Ishikawa (cell line): Measurements from ENCODE around the gene SRL.

Experiments used
- CEBPB ChIP-seq: IDR thresholded peaks from 2 replicates; pipeline ENCODE4 v1.6.1; 2012
- CREB1 ChIP-seq: IDR thresholded peaks from 2 replicates; pipeline ENCODE4 v1.6.1; 2012; ENCODE audit warnings: low read depth
- EGR1 ChIP-seq: IDR thresholded peaks from 2 replicates; pipeline ENCODE4 v1.6.1; 2012
- EP300 ChIP-seq: IDR thresholded peaks from 2 replicates; pipeline ENCODE4 v1.6.1; 2012; ENCODE audit warnings: borderline replicate concordance
- FOXM1 ChIP-seq: IDR thresholded peaks from 2 replicates; pipeline ENCODE4 v1.6.1; 2012; ENCODE audit warnings: low read depth, borderline replicate concordance
- MAX ChIP-seq: IDR thresholded peaks from 2 replicates; pipeline ENCODE4 v1.6.1; 2012
- NFIC ChIP-seq: IDR thresholded peaks from 2 replicates; pipeline ENCODE4 v1.6.1; 2012
- RAD21 ChIP-seq: IDR thresholded peaks from 2 replicates; pipeline ENCODE4 v1.6.1; 2012; ENCODE audit warnings: low read depth
- TAF1 ChIP-seq: IDR thresholded peaks from 2 replicates; pipeline ENCODE4 v1.6.1; 2012; ENCODE audit warnings: low read depth, mild to moderate bottlenecking
- TCF12 ChIP-seq: IDR thresholded peaks from 2 replicates; pipeline ENCODE4 v1.6.1; 2012; ENCODE audit warnings: low read depth
- TEAD4 ChIP-seq: IDR thresholded peaks from 2 replicates; pipeline ENCODE4 v1.6.1; 2012
- YY1 ChIP-seq: IDR thresholded peaks from 2 replicates; pipeline ENCODE4 v1.6.1; 2012; ENCODE audit warnings: low read depth
- ZBTB7A ChIP-seq: IDR thresholded peaks from 2 replicates; pipeline ENCODE4 v1.6.1; 2012; ENCODE audit warnings: low read depth
- TF ChIP-seq, protein P1 (sequence below): IDR thresholded peaks from 2 replicates; pipeline ENCODE4 v1.6.1; 2012; ENCODE audit warnings: low read depth, mild to moderate bottlenecking
- TF ChIP-seq, protein P2 (sequence below): IDR thresholded peaks from 2 replicates; pipeline ENCODE4 v1.6.1; 2012

The SRL gene

DNA sequence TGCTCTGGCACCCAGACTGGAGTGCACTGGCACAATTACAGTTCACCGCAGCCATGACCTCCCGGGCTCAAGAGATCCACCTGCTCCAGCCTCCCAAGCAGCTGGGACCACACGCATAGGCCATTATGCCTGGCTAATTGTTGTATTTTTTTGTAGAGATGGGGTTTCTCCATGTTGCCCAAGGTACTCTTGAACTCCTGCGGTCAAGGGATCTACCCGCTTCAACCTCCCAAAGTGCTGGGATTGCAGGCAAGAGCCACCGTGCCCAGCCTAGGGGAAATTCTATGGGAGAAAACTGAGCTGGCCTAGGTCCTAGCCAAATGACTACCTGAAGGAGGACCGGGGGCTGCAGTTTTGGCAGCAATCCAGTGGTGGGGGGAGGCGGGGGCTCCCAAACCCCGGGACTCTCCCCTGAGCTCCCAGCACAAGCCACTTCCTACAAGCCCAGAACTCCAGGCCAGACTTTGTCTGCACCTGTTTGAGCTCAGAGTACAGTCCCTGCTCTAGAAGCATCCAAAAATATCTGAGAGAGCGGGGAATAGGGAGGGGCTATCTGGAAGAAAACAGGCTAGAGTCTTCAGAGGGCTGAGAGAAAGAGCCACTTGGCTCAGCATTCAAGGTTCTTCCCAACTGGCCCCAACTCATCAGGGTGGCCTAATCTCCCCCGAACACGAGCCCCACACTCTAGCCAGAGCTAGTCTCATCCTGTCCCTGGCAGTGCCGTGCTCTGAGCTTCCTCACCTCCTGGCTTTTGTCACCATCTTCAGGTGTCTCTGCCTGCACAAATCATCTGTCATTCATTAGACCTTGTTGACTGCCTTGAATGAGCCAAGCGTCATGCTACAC lies 9.1 kb downstream of the SRL start:
- TF ChIP-seq TEAD4, result no peak
- no peak for TF ChIP-seq NFIC
- no peak for TF ChIP-seq TAF1
- TF ChIP-seq TCF12, result no peak
- TF ChIP-seq CEBPB, result no peak
- no peak for TF ChIP-seq RAD21
- no peak for TF ChIP-seq EGR1
- no peak for TF ChIP-seq EP300
- TF ChIP-seq, protein P1, sequence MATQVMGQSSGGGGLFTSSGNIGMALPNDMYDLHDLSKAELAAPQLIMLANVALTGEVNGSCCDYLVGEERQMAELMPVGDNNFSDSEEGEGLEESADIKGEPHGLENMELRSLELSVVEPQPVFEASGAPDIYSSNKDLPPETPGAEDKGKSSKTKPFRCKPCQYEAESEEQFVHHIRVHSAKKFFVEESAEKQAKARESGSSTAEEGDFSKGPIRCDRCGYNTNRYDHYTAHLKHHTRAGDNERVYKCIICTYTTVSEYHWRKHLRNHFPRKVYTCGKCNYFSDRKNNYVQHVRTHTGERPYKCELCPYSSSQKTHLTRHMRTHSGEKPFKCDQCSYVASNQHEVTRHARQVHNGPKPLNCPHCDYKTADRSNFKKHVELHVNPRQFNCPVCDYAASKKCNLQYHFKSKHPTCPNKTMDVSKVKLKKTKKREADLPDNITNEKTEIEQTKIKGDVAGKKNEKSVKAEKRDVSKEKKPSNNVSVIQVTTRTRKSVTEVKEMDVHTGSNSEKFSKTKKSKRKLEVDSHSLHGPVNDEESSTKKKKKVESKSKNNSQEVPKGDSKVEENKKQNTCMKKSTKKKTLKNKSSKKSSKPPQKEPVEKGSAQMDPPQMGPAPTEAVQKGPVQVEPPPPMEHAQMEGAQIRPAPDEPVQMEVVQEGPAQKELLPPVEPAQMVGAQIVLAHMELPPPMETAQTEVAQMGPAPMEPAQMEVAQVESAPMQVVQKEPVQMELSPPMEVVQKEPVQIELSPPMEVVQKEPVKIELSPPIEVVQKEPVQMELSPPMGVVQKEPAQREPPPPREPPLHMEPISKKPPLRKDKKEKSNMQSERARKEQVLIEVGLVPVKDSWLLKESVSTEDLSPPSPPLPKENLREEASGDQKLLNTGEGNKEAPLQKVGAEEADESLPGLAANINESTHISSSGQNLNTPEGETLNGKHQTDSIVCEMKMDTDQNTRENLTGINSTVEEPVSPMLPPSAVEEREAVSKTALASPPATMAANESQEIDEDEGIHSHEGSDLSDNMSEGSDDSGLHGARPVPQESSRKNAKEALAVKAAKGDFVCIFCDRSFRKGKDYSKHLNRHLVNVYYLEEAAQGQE, result no peak

- TF ChIP-seq RAD21, result no peak
- TF ChIP-seq FOXM1, result no peak
- TF ChIP-seq, protein P1, result no peak
- no peak for TF ChIP-seq CREB1
- no peak for TF ChIP-seq YY1
- TF ChIP-seq MAX, result no peak
- TF ChIP-seq EGR1, result no peak
- TF ChIP-seq TAF1, result no peak
- TF ChIP-seq NFIC, result no peak
- TF ChIP-seq CEBPB, result no peak
- TF ChIP-seq ZBTB7A, result no peak
- no peak for TF ChIP-seq TEAD4
- TF ChIP-seq, protein P2, sequence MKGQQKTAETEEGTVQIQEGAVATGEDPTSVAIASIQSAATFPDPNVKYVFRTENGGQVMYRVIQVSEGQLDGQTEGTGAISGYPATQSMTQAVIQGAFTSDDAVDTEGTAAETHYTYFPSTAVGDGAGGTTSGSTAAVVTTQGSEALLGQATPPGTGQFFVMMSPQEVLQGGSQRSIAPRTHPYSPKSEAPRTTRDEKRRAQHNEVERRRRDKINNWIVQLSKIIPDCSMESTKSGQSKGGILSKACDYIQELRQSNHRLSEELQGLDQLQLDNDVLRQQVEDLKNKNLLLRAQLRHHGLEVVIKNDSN, result no peak
- no peak for TF ChIP-seq EP300
- no peak for TF ChIP-seq TCF12
Observed at GRCh38 chr16:4231886-4232285, 10.0 kb downstream of the SRL start.

- TF ChIP-seq, protein P2, result no peak
Observed at GRCh38 chr16:4231367-4231766, 10.5 kb downstream of the SRL start.

- TF ChIP-seq MAX (no peak), EP300 (no peak)
- TF ChIP-seq, protein P1, result no peak
Observed at GRCh38 chr16:4227040-4227332, 14.9 kb downstream of the SRL start.

GRCh38 chr16:4226251-4227039 lies 15.4 kb downstream of the SRL start:
- no peak for TF ChIP-seq RAD21
